ENCODE results near the gene ACTG1. TPM values are rescaled to one million over a fixed set of nuclear protein-coding genes. Genes with fewer than 3 reads are reported as not detected.

ACTG1 gene
- total and polyA plus RNA-seq, 2 of the 13 experiments (the other 11 are each of a cell fraction or from before 2014, with no cell fraction given), result 973 to 1,138 TPM

DNA sequence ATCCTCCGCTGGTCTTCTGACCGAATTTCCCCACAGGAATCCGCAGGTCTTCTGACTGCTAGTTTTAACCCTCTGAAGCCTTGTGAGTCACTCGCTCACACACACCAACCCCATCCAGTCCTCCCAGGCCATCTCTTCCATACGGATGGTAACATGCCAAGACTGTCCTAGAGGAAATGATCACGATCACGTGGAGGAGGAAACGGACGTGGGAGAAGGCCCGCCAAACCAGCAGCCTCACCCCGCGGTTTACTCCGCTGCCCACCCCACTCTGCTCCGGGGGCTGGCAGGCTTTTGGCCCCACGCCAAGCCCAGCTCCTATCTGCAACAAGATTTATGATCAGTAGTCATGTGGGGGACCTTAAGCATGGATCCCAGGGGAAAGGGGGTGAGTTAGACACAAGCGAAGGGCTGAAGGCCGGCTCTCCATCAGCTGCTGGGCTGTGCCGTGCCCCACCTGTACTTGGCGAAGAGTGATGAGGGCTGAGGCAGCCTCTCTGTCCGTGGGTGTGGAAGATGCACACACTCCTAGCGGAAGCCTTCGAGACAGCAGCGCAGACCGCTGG lies 41.1 kb upstream of the ACTG1 start (continued):
- TF ChIP-seq, protein P1, sequence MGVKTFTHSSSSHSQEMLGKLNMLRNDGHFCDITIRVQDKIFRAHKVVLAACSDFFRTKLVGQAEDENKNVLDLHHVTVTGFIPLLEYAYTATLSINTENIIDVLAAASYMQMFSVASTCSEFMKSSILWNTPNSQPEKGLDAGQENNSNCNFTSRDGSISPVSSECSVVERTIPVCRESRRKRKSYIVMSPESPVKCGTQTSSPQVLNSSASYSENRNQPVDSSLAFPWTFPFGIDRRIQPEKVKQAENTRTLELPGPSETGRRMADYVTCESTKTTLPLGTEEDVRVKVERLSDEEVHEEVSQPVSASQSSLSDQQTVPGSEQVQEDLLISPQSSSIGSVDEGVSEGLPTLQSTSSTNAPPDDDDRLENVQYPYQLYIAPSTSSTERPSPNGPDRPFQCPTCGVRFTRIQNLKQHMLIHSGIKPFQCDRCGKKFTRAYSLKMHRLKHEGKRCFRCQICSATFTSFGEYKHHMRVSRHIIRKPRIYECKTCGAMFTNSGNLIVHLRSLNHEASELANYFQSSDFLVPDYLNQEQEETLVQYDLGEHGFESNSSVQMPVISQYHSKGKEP (CRISPR knock-in tag; IDR thresholded peaks at IDR 0.05), result no peak
- TF ChIP-seq, protein P2, sequence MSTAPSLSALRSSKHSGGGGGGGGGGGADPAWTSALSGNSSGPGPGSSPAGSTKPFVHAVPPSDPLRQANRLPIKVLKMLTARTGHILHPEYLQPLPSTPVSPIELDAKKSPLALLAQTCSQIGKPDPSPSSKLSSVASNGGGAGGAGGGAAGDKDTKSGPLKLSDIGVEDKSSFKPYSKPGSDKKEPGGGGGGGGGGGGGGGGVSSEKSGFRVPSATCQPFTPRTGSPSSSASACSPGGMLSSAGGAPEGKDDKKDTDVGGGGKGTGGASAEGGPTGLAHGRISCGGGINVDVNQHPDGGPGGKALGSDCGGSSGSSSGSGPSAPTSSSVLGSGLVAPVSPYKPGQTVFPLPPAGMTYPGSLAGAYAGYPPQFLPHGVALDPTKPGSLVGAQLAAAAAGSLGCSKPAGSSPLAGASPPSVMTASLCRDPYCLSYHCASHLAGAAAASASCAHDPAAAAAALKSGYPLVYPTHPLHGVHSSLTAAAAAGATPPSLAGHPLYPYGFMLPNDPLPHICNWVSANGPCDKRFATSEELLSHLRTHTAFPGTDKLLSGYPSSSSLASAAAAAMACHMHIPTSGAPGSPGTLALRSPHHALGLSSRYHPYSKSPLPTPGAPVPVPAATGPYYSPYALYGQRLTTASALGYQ (CRISPR knock-in tag; IDR thresholded peaks at IDR 0.05), result no peak
- TF ChIP-seq ZNF34 (CRISPR knock-in tag; IDR thresholded peaks at IDR 0.05; ENCODE audit: borderline replicate concordance), result no peak
- TF ChIP-seq KLF9 (CRISPR knock-in tag; IDR thresholded peaks at IDR 0.05; ENCODE audit: low read depth), result no peak
- no peak for TF ChIP-seq ELF4 (CRISPR knock-in tag; IDR thresholded peaks at IDR 0.05; ENCODE audit: borderline replicate concordance)
- TF ChIP-seq SMARCE1 (IDR thresholded peaks at IDR 0.05; ENCODE audit: borderline replicate concordance), result no peak
- peak; percentile 60; the same call in 1 of the 2 replicates for TF ChIP-seq ZNF652 (CRISPR knock-in tag; IDR thresholded peaks at IDR 0.05; ENCODE audit: borderline replicate concordance, low read depth)
- 0 out of 2 replicates have a peak, but pooled peaks have one; percentile 57 for TF ChIP-seq AKAP8 (CRISPR knock-in tag; IDR thresholded peaks at IDR 0.05)
- TF ChIP-seq, protein P3, sequence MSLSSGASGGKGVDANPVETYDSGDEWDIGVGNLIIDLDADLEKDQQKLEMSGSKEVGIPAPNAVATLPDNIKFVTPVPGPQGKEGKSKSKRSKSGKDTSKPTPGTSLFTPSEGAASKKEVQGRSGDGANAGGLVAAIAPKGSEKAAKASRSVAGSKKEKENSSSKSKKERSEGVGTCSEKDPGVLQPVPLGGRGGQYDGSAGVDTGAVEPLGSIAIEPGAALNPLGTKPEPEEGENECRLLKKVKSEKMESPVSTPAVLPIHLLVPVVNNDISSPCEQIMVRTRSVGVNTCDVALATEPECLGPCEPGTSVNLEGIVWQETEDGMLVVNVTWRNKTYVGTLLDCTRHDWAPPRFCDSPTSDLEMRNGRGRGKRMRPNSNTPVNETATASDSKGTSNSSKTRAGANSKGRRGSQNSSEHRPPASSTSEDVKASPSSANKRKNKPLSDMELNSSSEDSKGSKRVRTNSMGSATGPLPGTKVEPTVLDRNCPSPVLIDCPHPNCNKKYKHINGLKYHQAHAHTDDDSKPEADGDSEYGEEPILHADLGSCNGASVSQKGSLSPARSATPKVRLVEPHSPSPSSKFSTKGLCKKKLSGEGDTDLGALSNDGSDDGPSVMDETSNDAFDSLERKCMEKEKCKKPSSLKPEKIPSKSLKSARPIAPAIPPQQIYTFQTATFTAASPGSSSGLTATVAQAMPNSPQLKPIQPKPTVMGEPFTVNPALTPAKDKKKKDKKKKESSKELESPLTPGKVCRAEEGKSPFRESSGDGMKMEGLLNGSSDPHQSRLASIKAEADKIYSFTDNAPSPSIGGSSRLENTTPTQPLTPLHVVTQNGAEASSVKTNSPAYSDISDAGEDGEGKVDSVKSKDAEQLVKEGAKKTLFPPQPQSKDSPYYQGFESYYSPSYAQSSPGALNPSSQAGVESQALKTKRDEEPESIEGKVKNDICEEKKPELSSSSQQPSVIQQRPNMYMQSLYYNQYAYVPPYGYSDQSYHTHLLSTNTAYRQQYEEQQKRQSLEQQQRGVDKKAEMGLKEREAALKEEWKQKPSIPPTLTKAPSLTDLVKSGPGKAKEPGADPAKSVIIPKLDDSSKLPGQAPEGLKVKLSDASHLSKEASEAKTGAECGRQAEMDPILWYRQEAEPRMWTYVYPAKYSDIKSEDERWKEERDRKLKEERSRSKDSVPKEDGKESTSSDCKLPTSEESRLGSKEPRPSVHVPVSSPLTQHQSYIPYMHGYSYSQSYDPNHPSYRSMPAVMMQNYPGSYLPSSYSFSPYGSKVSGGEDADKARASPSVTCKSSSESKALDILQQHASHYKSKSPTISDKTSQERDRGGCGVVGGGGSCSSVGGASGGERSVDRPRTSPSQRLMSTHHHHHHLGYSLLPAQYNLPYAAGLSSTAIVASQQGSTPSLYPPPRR (CRISPR knock-in tag; IDR thresholded peaks at IDR 0.05; ENCODE audit: borderline replicate concordance), result no peak
- TF ChIP-seq NCOA2 (CRISPR knock-in tag; IDR thresholded peaks at IDR 0.05), result no peak
- TF ChIP-seq ZFP36L1 (CRISPR knock-in tag; IDR thresholded peaks at IDR 0.05), result no peak
- TF ChIP-seq, protein P4, sequence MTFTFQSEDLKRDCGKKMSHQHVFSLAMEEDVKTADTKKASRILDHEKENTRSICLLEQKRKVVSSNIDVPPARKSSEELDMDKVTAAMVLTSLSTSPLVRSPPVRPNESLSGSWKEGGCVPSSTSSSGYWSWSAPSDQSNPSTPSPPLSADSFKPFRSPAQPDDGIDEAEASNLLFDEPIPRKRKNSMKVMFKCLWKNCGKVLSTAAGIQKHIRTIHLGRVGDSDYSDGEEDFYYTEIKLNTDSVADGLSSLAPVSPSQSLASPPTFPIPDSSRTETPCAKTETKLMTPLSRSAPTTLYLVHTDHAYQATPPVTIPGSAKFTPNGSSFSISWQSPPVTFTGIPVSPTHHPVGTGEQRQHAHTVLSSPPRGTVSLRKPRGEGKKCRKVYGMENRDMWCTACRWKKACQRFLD (CRISPR knock-in tag; IDR thresholded peaks at IDR 0.05; ENCODE audit: borderline replicate concordance), result no peak
- no peak for TF ChIP-seq HNRNPLL (IDR thresholded peaks at IDR 0.05; ENCODE audit: low read depth, low read length, poor library complexity, severe bottlenecking)
- no peak for TF ChIP-seq ZNF431 (CRISPR knock-in tag; IDR thresholded peaks at IDR 0.05; ENCODE audit: borderline replicate concordance, low read depth)
- no peak for TF ChIP-seq ZNF775 (CRISPR knock-in tag; IDR thresholded peaks at IDR 0.05; ENCODE audit: borderline replicate concordance)
- TF ChIP-seq ZNF235 (CRISPR knock-in tag; IDR thresholded peaks at IDR 0.05; ENCODE audit: borderline replicate concordance), result 0 out of 2 replicates have a peak, but pooled peaks have one; percentile 43
- TF ChIP-seq ZNF567 (CRISPR knock-in tag; IDR thresholded peaks at IDR 0.05; ENCODE audit: borderline replicate concordance), result no peak
- TF ChIP-seq, protein P5, sequence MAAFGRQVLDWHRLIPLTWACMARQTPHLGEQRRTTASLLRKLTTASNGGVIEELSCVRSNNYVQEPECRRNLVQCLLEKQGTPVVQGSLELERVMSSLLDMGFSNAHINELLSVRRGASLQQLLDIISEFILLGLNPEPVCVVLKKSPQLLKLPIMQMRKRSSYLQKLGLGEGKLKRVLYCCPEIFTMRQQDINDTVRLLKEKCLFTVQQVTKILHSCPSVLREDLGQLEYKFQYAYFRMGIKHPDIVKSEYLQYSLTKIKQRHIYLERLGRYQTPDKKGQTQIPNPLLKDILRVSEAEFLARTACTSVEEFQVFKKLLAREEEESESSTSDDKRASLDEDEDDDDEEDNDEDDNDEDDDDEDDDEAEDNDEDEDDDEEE (CRISPR knock-in tag; IDR thresholded peaks at IDR 0.05), result no peak
